GM19035 (cell line): ENCODE measurements around the gene CCDC159.

ENCODE experiments used
- ATAC-seq: cut with Tn5 transposase; IDR thresholded peaks from one replicate; pipeline ENCODE4 v1.9.1; 2021; ENCODE audit not compliant: unreplicated experiment

The CCDC159 gene

GRCh38 chr19:11384778-11385129 lies 38.4 kb downstream of the CCDC159 start:
- no peak for ATAC-seq

- ATAC-seq: no peak
These were observed 41.1 kb downstream of the CCDC159 start for GRCh38 chr19:11387162-11388034.

- no peak for ATAC-seq
These were observed 44.0 kb downstream of the CCDC159 start for GRCh38 chr19:11390359-11390758.

- ATAC-seq: no peak
These were observed 44.8 kb downstream of the CCDC159 start for GRCh38 chr19:11390933-11391680.

GRCh38 chr19:11397089-11397610 lies 50.8 kb downstream of the CCDC159 start:
- no peak for ATAC-seq

- no peak for ATAC-seq
These were observed 53.3 kb downstream of the CCDC159 start for GRCh38 chr19:11399667-11400066.

- ATAC-seq: no peak
These were observed 54.5 kb downstream of the CCDC159 start for GRCh38 chr19:11400798-11401197.

GRCh38 chr19:11401808-11402543 lies 55.7 kb downstream of the CCDC159 start:
- ATAC-seq: no peak
